ENCODE results near the gene GPR135. TPM values are rescaled to one million over a fixed set of nuclear protein-coding genes. Genes with fewer than 3 reads are reported as not detected.
A peak's percentile ranks its signal among the peaks of the same experiment; 100 is the strongest.

Gene GPR135
- total RNA-seq, 4 donors from 2014 or later, result 1.6 to 3.8 (median 1.6) TPM

DNA sequence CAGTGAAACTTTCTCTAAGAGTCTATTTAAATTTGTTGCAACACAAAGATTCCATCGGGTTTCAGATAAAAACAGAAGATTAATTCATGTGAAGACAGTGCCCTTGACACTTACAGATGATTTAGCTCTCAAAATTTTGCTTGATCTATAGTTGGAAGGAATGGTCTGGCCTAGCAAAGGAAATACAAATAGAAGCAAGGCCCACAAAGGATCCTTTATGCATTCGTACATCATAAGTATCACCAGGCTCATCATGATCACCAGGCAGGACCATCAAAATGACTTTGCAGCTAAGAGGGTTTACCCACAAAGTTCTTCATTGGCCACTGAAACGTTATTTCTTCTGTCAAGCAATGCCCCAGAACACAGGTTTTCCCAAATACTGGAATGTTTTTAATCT, 43.9 kb upstream of the GPR135 start:
- Histone ChIP-seq H3K9me3 (no peaks in the 10 kb centered on the region), H3K4me3 (no peak overlapping the region), H3K36me3 (peaks cover 0 to 10% of the 10 kb centered on the region in 2 donors), H3K27me3 (no peaks in the 10 kb centered on the region), H3K4me1 (no peaks in the 10 kb centered on the region), H3K27ac (no peak overlapping the region)
- no peak for ATAC-seq
- no peak for TF ChIP-seq POLR2A (IDR thresholded peaks at IDR 0.05)
- TF ChIP-seq, protein P1, sequence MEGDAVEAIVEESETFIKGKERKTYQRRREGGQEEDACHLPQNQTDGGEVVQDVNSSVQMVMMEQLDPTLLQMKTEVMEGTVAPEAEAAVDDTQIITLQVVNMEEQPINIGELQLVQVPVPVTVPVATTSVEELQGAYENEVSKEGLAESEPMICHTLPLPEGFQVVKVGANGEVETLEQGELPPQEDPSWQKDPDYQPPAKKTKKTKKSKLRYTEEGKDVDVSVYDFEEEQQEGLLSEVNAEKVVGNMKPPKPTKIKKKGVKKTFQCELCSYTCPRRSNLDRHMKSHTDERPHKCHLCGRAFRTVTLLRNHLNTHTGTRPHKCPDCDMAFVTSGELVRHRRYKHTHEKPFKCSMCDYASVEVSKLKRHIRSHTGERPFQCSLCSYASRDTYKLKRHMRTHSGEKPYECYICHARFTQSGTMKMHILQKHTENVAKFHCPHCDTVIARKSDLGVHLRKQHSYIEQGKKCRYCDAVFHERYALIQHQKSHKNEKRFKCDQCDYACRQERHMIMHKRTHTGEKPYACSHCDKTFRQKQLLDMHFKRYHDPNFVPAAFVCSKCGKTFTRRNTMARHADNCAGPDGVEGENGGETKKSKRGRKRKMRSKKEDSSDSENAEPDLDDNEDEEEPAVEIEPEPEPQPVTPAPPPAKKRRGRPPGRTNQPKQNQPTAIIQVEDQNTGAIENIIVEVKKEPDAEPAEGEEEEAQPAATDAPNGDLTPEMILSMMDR (IDR thresholded peaks at IDR 0.05 in 4 of 5, conservative IDR thresholded peaks at IDR 0.05 in 1 of 5), result no peak
- no peak for DNase-seq
- in situ Hi-C loops (cut with MboI; ENCODE audit: low sequenced_read_pairs in 4 of 4) (no loop called here), intact Hi-C loops (cut with DNase I; ENCODE audit: low total_unique reads) (loop anchor here (5.0 kb wide), 1 partner anchor 388 kb away; no protein-coding TSS in a partner anchor)

DNA sequence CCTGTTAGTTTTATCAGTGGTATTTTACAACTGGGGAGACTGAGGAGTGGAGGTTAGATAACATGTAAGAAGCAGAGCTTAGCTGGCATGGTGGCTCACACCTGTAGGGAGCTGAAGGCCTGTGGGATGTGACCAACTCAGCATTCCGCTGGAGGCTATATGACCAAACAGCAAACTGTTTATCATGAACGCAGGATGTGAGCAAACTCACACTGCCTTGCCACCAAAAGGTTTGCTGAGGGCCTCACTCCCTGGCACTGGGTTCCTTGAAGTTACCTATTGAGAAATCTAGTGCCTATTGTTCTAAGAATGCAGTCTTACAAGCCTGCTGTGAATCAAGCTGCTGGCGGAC, 42.5 kb upstream of the GPR135 start:
- no peak overlapping the region for H3K27ac ChIP-seq
- no peaks in the 10 kb centered on the region for H3K27me3 ChIP-seq
- H3K36me3 ChIP-seq, result peaks cover 0 to 21% of the 10 kb centered on the region in 2 donors
- H3K4me3 ChIP-seq, result no peak overlapping the region
- no peaks in the 10 kb centered on the region for H3K9me3 ChIP-seq
- no peaks in the 10 kb centered on the region for H3K4me1 ChIP-seq
- DNase-seq (no peak), ATAC-seq (no peak)
- in situ Hi-C loops (cut with MboI; ENCODE audit: low sequenced_read_pairs in 4 of 4) (no loop called here), intact Hi-C loops (cut with DNase I; ENCODE audit: low total_unique reads) (loop anchor here (1.0 to 5.0 kb wide), 2 partner anchors 69 to 390 kb away; partner anchors contain the start of gene CCDC175)
- TF ChIP-seq, protein P1 (IDR thresholded peaks at IDR 0.05 in 4 of 5, conservative IDR thresholded peaks at IDR 0.05 in 1 of 5), result no peak
- TF ChIP-seq POLR2A (IDR thresholded peaks at IDR 0.05), result no peak

DNA sequence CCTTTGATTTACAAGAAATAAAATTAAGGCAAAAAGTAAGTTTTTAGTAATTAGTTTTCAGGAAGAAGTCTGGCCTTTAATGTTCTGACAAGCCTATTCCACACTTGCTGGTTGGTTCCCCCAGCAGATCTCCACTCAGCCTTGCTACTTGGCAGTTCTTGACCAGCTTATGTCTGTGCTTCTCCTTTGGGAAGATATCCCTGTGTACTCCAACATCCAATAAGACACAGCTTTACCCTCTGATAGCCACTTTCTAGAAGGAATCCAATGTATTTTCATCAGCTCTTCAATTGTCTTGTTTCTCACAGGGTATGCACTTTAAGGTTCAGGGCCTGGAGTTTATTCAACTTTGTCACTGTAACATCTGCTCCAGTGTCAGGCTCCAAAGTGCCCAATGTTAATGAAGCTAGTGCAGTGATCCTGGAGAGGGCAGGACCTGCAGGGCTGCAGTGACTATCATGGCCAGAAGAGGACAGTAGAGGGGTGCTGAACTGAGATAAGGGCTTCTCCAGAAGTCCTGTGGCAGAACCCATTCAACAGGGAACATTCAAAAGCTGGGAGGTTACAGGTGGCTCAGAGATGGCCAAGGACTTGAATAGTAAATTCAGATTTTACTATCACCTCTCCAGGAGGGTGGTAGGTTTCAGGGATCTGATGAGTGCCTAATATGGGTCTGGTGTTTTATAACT, 42.0 kb upstream of the GPR135 start:
- no peaks in the 10 kb centered on the region for H3K9me3 ChIP-seq
- H3K36me3 ChIP-seq, result peaks cover 0 to 21% of the 10 kb centered on the region in 2 donors
- DNase-seq (peak in 1 of 2 donors; percentile 34), ATAC-seq (peak; percentile 39 to 82)
- intact Hi-C loops (cut with DNase I; ENCODE audit: low total_unique reads) (loop anchor here (1.0 to 5.0 kb wide), 2 partner anchors 69 to 390 kb away; partner anchors contain the start of gene CCDC175), in situ Hi-C loops (cut with MboI; ENCODE audit: low sequenced_read_pairs in 4 of 4) (no loop called here)
- H3K27ac ChIP-seq, result no peak overlapping the region
- H3K27me3 ChIP-seq, result no peaks in the 10 kb centered on the region
- H3K4me3 ChIP-seq, result no peak overlapping the region
- H3K4me1 ChIP-seq, result no peaks in the 10 kb centered on the region
- TF ChIP-seq POLR2A (IDR thresholded peaks at IDR 0.05), result no peak
- TF ChIP-seq, protein P1 (IDR thresholded peaks at IDR 0.05 in 4 of 5, conservative IDR thresholded peaks at IDR 0.05 in 1 of 5), result peak; percentile 42 to 73 (median 62)

DNA sequence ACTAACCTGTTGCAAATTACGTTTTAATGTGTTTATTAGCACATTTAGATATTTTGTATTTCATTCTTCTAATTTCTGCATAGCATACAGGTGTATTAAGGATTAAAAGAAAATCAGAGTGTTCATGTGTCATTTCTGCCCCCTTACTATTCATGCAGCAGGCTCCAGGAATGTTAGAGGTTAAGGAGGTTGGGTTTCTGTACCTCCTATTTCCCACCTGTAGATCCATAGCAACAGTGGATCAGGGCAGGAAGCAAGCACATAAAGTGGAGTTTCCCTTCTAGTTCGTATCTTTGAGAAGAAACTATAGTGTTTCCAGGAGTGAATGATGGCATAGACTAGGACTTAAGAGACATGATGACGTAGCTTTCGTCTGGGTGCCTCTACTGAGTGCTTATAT, 38.1 kb upstream of the GPR135 start:
- Histone ChIP-seq H3K9me3 (no peaks in the 10 kb centered on the region), H3K36me3 (peaks cover 0 to 32% of the 10 kb centered on the region in 2 donors), H3K27ac (no peak overlapping the region), H3K4me1 (peaks cover 7 to 13% of the 10 kb centered on the region in 2 donors), H3K27me3 (no peaks in the 10 kb centered on the region), H3K4me3 (no peak overlapping the region)
- in situ Hi-C loops (cut with MboI; ENCODE audit: low sequenced_read_pairs in 4 of 4), result no loop called here
- no peak for ATAC-seq
- no peak for TF ChIP-seq POLR2A (IDR thresholded peaks at IDR 0.05)
- TF ChIP-seq, protein P1 (IDR thresholded peaks at IDR 0.05 in 4 of 5, conservative IDR thresholded peaks at IDR 0.05 in 1 of 5), result no peak
- DNase-seq, result no peak
- intact Hi-C loops (cut with DNase I; ENCODE audit: low total_unique reads), result no loop called here

All from gastrocnemius medialis (tissue), 4 donors.